ENCODE measurements around the gene CASZ1.

The CASZ1 gene

DNA sequence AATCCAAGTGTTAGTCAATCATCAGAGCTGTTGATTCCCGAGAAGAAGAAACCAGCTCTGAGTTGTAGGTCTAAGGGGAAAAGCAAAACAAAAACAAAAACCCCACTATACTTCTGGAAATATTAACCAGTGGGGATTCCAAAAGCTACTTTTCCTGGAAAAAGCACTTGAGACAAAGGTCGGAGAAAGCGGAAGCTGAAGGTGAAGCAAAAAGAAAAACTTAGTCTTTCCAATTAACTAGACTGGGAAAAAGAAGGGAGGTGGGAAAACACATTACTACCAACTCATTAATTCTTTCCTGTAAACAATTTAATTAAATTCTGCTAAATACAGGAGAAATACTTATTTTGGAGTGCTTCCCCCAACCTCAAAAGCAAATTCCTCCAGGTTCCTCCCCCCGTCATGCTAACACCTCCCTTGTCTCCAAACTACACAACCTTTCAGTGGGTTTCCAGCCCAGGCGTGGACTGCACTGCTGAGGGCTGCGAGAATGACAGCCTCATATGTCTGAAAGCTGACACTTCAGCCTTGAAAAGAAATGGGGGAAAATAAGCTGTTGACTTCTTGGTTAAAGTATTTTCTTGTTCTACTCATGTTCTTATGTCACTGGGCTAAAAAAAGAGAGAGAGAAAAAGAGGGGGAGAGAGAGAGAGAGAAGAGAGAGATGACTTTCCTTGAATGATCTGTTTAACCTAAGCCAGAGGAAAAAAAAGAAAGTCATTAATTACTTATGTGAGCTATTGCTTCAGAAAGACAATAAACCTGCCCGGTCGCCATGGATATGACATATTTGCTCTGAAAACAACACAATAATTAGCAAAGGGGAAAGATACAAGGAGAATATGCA is 5.1 kb downstream of the CASZ1 start:
- peak; percentile 57 for DNase-seq

- DNase-seq = no peak
Observed at GRCh38 chr1:10789803-10790702, 6.4 kb downstream of the CASZ1 start.

- no peak for DNase-seq
Observed at GRCh38 chr1:10789047-10789791, 7.2 kb downstream of the CASZ1 start.

DNA sequence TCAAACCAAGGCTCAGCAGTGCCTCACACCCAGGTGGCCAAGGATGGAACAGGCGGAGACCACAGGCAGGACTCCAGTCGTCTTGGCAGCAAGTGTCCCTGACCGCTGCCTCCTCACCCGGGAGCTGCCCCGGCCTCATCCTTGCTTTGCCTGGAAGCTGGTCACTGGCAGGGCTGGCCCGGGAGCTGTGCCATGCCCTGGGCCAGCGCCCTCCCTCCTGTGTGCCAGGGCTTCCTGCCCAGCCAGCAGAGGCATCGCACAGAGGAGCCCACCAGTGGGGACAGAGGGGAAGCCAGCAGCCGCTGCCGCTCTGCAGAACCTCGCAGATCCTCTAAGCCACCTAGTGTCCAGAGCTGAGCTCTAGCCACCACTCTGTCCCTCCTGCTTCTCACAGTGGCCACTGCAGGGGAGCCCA is 7.8 kb downstream of the CASZ1 start:
- no peak for DNase-seq

- DNase-seq = no peak
Observed at GRCh38 chr1:10787286-10787685, 9.2 kb downstream of the CASZ1 start.

DNA sequence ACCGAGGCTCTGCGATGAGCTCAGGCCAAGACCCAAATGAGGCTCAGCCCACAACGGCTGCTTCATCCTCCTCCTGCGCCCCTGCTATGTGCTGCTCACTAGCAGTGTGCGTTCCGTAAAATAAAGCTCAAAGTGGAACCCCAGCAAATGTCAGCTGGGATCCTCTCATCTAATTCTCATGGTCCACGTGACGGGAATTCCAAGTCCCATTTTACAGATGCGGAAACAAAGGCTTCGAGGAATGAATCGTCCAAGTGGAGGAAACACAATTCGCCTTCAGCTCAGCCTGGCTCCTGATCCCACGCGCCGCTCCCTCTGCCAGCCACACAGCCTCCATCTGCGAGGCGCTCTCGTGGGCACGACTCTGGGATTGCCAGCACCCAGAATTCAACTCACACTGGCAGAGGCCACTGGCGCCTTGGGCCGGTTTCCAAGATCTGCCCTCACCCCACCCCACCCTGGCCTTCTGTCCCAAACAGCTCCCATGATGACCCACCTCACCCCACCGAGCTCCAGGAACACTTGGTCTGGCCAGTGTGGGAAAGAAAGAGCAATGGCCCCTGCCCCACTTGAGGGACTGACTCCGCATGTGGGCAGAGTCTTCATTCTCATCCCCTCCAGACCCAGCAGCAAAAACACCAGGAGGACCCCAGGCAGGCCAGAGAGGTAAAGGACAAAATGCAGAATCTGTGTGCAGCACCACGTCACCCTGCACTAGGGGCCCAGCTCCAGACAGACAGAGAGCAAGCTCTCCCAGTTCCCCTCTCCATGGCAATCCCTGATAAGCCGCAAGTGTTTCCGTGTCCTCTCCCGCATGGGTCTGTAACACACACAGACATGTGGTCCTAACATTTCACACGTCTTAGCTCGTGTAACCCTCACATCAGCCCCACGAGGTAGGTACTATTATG is 10.5 kb downstream of the CASZ1 start:
- no peak for DNase-seq

GRCh38 chr1:10784998-10785727 is 11.3 kb downstream of the CASZ1 start:
- no peak for DNase-seq

GRCh38 chr1:10782491-10783244 is 13.8 kb downstream of the CASZ1 start:
- no peak for DNase-seq

GRCh38 chr1:10781137-10781536 is 15.3 kb downstream of the CASZ1 start:
- no peak for DNase-seq

DNA sequence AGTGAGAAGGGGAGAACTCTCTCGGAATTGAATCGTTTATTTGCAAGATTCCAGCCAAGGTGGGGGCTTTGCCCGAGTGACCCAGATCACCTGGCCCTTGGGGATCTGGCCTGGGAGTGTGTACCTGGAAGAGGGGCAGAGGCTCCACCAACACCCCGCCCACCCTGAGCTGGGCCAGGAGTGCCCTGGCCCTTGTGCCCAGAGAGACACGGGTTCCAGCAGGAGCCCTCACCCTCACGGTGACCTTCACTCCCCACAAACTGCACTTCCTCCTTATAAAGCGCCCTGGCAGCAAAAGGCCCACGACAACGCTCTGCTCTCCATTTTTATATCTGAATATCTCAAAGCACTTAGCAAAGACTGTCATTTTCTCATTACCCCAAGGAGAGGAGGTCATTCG is 16.6 kb downstream of the CASZ1 start:
- no peak for DNase-seq

GRCh38 chr1:10779201-10779600 is 17.2 kb downstream of the CASZ1 start:
- DNase-seq = peak; percentile 67

- no peak for DNase-seq
Observed at GRCh38 chr1:10778640-10779039, 17.8 kb downstream of the CASZ1 start.

GRCh38 chr1:10777749-10778574 is 18.5 kb downstream of the CASZ1 start:
- no peak for DNase-seq

DNA sequence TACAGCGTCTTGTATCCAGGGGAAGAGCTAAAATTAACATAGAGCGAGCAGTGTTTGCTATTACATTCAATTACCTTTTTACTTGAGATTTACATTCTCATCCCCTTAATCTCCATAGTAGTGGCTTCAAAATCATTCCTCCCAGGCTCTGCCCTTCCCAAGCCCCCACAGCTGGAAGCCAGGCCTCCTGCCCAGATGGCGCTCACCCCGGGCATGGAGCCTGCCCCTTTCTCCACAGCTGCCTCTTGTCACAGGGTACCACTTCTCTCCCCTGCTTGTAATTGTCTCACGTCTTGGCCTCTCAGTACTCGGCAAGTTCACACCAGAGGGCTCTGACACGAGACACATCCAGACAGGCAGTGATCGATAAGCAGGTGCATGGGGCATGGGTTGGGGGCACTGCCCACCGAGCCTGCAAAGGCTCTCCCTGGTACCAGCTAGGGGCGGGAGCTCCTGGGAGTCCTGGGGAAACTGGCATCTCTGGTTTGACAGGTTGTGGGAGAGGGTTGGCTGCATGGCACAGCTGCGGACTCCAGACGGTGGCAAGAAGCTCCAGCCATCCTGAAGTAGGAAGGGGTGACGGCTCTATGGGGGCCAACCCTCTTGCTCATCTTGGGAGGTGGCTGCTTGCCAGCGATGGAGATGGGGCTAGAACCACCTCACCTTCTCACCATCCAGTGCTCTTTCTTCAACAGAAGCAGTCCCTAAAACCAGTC is 20.1 kb downstream of the CASZ1 start:
- no peak for DNase-seq

- DNase-seq = no peak
Observed at GRCh38 chr1:10775763-10776162, 20.7 kb downstream of the CASZ1 start.

DNA sequence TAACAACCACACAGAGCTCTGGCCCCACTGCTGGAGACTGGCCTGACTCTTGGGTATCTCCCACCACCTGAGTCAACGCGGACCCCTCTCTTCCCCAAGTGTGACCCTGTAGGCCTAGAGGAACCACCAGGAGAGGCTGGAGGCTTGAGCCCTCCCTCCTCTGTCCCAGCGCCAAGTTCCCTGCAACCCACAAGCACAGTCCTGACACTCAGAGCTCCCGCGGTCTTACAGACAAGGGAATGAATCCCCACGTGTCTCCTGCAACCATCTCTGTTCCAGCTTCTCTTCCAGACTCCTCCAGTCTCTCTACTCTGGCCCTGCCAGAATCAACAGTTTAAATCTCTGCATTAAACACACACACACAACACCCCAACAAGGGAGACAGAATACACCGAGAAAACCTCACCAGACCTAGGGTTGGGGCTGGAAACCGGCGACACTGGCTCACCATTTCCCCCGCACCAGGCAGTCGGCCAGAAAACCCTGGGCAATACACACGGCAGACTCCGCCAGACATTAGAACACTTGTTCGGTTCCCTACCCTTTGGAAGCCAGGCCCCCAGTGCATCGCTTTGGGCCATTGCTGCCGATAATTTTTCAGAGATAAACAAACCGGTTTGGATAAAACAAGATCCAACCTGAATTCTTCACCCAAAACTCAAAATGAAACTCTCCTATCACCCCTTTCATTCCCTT is 21.7 kb downstream of the CASZ1 start:
- DNase-seq = no peak

DNA sequence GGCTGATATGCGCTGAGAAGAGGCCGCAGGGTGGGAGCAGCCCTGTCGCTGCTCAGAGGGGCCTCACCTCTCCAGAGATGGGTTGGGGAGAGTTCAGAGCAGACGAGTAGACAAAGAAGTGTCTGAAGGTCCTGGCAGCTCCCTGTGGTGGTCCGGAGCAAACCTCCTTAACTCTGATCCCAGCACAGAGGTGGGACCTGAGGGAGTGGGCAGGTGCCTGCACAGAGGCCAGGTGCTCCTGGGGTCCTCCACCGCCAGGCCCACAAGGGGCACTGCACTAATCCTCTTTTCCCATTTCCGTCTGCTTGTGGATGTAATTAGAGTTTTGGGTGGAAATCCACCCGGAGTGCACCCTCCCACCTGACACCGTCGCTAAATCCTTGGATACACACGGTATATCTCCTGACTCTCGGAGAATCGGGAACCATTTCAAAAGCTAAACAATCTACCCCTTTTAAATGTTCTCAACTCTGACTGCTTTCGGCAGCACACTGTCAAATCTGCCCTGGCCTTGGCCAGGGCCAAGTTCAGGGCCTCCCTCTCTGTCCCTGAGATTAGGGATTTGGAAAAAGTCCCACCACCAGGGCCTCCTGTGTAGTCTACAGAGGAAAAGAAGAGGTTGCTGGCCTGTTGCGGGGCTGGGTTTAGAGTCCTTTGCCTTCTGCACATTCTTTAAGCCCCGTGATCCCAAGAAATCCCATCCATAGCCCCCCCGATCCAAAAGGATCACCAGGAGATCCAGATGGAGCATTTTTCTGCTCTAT is 22.4 kb downstream of the CASZ1 start:
- no peak for DNase-seq

GRCh38 chr1:10773376-10773775 is 23.1 kb downstream of the CASZ1 start:
- DNase-seq = no peak

Data from NCI-H1048 (cell line).